GM18520 (cell line): ENCODE measurements around the gene HOXA1.

Experiments used
- ATAC-seq: cut with Tn5 transposase; IDR thresholded peaks from one replicate; pipeline ENCODE4 v1.9.1; 2021; ENCODE audit not compliant: unreplicated experiment

The HOXA1 gene

GRCh38 chr7:27106181-27106900 is 10.5 kb upstream of the HOXA1 start:
- no peak for ATAC-seq

DNA sequence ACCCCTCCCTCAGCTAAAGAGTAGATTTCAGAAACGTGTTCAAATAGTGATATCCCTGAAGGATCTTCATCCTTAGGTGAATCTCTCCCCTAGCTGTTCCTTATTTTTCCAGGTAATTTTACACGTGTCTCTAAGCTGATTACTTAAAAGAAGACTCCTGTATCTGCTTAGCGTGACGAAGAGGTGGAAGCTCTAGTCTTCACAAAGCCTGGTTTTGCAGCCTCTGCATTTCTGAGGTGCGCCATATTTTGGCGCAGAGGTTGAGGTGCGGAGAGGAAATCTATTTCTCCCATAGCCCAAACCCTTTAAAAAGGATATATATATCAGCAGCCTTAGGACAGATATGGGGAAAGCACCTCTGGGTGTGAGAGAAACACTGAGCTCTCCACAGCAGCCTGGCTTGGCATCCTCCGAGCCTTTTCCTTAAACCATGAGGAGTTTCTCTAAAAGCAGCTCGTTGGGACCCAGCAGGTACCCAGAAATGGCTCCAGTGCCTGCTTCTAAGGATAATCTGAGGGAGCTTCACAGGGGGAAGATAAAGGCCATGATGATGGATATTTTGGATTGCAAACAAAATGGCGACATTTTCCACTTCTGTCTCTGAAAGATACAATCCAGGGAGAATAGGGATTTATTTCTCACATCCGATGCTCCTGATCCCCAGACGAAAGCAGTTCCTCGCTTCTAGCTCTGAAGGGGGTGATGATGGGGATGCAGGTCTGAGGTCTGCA is 9.7 kb upstream of the HOXA1 start:
- ATAC-seq, result no peak

DNA sequence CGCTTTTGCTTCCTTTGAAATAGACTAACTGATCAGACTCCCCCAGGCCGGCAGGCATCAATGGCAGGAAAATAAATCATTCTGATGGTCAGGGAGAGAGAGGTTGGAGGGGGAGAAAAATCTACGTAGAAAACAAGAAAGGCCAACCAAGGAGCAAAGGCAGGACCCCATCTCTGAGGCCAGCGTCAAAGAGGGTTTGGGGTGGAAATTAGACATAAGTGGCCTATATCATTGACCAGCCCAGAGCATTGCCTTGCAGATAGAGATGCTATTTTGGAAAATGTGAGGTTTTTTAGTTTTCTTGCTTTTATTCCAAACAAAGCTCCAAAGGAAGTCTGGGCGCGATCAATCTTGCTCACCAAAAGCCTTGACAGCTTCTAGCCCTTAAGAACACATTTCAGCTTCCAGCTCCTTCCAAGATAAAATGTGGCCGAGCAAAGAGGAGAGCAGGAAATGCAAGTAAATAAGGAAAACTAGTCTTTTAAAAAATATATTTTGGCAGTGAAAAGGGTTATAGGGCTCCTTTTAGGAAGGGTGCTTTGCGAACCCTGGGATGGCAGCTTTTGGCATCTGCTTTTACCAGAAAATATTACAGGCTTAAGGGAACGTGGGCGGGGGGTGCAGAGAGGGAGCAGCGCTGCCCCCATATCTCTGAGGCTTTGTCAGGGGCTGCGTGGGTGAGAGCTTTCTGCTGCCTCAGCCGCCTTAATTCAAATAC is 8.7 kb upstream of the HOXA1 start:
- ATAC-seq, result no peak

DNA sequence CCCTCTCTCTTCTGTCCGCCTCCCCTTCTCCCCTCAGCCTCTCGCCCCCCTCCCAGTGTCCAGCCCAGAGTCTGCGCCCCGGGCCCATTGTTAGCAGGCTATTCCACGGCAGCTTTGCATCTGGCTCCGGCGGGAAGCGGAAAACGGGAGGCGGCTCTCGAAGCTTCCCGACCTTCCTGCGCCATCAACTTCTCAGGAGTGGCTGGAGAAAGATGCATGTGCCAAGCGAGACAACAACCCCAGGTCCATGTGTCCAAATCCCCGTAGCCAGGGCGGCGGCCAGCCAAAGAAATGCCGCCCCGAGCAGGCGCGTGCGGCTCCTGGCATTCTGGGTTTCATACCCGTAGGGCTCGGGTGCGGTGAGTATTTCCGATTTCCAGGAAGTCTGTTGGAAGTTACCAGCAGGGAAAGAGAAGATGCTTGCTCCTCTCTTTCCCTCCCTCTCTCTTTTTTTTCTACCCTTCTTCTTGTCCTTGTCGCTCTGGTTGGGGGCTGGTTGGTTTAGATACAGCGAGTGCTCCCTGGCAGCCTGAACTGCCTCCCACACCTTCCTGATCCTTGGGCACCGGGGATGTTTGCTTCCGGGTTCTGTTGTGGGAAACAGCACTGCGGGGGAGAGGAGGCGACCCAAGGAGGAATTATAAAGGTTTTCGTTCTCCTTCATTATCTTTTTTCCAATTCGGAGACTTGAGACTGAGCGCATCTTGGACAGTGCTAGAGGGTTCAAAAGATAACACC is 7.9 kb upstream of the HOXA1 start:
- ATAC-seq, result no peak

GRCh38 chr7:27102581-27103442 is 7.0 kb upstream of the HOXA1 start, which contains the start of gene HOXA2:
Gene HOXA2 (minus strand): TSS chr7:27102683. CDS start chr7:27102500, 183 bp downstream.
- no peak for ATAC-seq

- no peak for ATAC-seq
Observed at GRCh38 chr7:27101957-27102580, 6.3 kb upstream of the HOXA1 start.

DNA sequence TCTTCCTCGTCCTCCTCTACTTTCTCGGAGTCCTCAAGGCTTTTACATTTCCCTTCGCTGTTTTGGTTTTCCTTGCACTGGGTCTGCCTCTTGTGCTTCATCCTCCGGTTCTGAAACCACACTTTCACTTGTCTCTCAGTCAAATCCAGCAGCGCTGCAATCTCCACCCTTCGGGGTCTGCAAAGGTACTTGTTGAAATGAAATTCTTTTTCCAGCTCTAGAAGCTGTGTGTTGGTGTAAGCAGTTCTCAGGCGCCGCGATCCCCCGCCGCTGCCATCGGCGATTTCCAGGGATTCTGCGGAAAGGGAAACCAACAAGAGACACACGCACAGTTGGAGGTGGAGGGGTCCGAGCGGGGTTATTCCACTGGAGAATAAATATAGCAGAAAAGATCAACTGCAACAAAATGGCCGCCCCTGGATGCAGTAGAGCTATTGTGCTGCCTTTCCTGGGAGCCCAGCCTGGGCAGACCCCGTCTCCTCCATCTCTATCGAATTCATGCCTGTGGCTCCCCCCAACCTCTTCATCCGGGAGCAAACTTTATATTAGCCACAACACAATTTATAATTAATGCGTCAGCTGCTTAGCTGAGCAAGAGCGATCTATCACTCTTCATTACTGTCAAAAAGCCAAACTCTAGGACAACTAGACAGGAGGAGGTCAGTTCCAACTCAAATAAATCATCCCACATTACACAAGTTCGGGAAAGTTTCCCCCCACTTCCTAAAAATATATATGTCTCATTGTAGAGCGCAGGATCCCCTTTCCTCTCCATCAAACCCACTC is 5.6 kb upstream of the HOXA1 start:
- no peak for ATAC-seq

DNA sequence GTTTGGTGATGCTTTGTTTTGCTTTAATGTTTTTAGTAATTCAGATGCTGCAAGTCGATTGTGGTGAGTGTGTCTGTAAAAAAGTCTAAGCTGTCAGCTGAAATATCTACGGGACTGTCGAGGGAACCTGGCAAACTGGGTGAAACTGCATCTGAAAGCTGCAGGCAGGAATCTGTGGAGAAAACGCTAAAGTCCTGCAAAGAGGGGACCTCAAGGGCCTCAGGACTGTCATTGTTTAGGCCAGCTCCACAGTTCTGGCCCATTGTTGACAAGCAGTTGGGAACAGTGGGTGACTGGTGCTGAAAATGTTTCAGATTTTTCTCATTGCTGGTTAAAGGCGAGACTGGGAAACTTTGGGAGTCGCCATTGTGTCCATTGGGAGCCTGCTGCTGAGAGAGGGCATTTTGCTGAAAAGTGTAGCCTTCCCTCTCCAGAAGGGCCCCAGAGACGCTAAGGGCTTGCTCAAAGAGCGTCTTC is 4.9 kb upstream of the HOXA1 start:
- ATAC-seq, result no peak

GRCh38 chr7:27099453-27100370 is 3.9 kb upstream of the HOXA1 start:
- ATAC-seq, result no peak

DNA sequence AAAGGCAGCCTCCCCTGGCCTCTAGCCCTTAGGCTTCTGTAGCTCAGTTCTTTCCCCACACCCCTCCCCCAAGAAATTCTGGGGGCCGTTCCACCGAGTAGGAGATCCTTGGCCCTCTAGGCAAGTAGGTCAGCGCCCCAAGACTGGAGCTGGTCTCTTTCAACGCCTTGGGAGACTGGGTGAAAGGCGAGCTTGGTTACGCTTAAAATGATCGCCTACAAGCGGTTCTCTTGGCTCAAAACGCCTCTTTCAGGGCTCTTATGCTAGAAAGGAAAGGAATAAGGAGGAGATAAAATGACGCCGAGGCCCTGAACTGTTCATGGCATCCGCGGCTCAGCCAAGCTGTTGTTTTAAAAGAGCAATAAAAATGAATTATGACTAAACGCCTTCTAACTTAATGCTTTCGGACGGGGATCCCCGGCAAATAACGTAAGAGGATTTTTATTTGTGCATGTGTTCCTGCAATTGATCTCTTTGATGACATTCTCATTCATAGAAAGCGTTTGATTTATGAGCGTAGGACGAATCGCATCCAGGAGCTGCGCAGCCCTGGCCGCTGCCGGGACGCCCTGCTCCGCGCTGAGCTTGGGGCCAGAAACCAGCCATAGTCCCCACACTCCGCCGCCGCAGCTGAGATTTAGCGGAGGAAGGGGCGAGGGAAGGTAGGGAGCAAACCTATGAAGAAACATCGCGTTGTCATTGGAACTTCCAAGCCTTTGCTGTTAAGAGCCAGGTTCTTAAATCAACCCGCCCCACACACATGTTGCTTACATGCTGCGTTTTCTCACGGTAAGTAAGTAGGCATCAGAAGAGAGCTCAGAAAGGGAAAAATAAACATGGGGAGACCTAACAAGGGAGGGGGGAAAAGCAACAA is 3.0 kb upstream of the HOXA1 start:
- ATAC-seq, result no peak

GRCh38 chr7:27097686-27098577 is 2.1 kb upstream of the HOXA1 start:
- ATAC-seq, result no peak

GRCh38 chr7:27096768-27097514 is 1.1 kb upstream of the HOXA1 start:
- no peak for ATAC-seq

- ATAC-seq, result no peak
Observed at GRCh38 chr7:27095050-27095896, 527 bp downstream of the HOXA1 start.
